Retinal pigment epithelial cell (primary cell): Measurements from ENCODE around the gene CNOT9.
A peak's percentile ranks its signal among the peaks of the same experiment; 100 is the strongest.

Source experiments
- DNase-seq: peaks from one replicate; pipeline ENCODE4 v3.0.0-alpha.2; 2010; ENCODE audit warnings: low read depth
- H3K4me3 ChIP-seq: 2 replicates; pipeline ENCODE4 v1.5.1; 2011; ENCODE audit warnings: mild to moderate bottlenecking, low read length, control low read depth, moderate library complexity
- CTCF ChIP-seq: conservative IDR thresholded peaks from 2 replicates; pipeline ENCODE4 v1.5.1; 2011; ENCODE audit warnings: low read depth, low read length, control low read depth, inconsistent platforms

The CNOT9 gene

GRCh38 chr2:218626369-218626768 lies 57.7 kb downstream of the CNOT9 start:
- DNase-seq: no peak
- no peak overlapping the region for H3K4me3 ChIP-seq
- TF ChIP-seq CTCF: no peak

- no peak for DNase-seq
- no peak for TF ChIP-seq CTCF
- H3K4me3 ChIP-seq: no peak overlapping the region
These were observed 59.3 kb downstream of the CNOT9 start for GRCh38 chr2:218627939-218628338.

GRCh38 chr2:218631837-218632236 lies 63.2 kb downstream of the CNOT9 start:
- no peak overlapping the region for H3K4me3 ChIP-seq
- DNase-seq: peak; percentile 27
- no peak for TF ChIP-seq CTCF

GRCh38 chr2:218635719-218636118 lies 67.1 kb downstream of the CNOT9 start:
- H3K4me3 ChIP-seq: no peak overlapping the region
- DNase-seq: no peak
- TF ChIP-seq CTCF: no peak

- DNase-seq: no peak
- H3K4me3 ChIP-seq: no peak overlapping the region
- no peak for TF ChIP-seq CTCF
These were observed 69.7 kb downstream of the CNOT9 start for GRCh38 chr2:218638372-218638771.

- no peak for DNase-seq
- no peak for TF ChIP-seq CTCF
- no peak overlapping the region for H3K4me3 ChIP-seq
These were observed 73.5 kb downstream of the CNOT9 start for GRCh38 chr2:218642121-218642656.

- no peak overlapping the region for H3K4me3 ChIP-seq
- DNase-seq: no peak
- no peak for TF ChIP-seq CTCF
These were observed 74.1 kb downstream of the CNOT9 start for GRCh38 chr2:218642786-218643185.
